ENCODE results near the gene POLR2J3.
"Not testable (repeated sequence)": the region's sequence is repeated elsewhere in the genome, so short reads cannot be mapped to it uniquely, and the experiment has no call there.

Gene POLR2J3

GRCh38 chr7:102593637-102594334 lies 21.4 kb upstream of the POLR2J3 start:
- DNase-seq (ENCODE audit: low read depth); H3K4me3 ChIP-seq (ENCODE audit: low read length): not testable (repeated sequence)

GRCh38 chr7:102592477-102593019 lies 20.2 kb upstream of the POLR2J3 start:
- not testable (repeated sequence) for H3K4me3 ChIP-seq (ENCODE audit: low read length); DNase-seq (ENCODE audit: low read depth)

- DNase-seq (ENCODE audit: low read depth); H3K4me3 ChIP-seq (ENCODE audit: low read length): not testable (repeated sequence)
These were observed 17.5 kb upstream of the POLR2J3 start for GRCh38 chr7:102589857-102590256.

GRCh38 chr7:102583495-102583894 lies 11.1 kb upstream of the POLR2J3 start:
- not testable (repeated sequence) for DNase-seq (ENCODE audit: low read depth); H3K4me3 ChIP-seq (ENCODE audit: low read length)

- H3K4me3 ChIP-seq (ENCODE audit: low read length); DNase-seq (ENCODE audit: low read depth): not testable (repeated sequence)
These were observed 9.3 kb upstream of the POLR2J3 start for GRCh38 chr7:102581722-102582121.

GRCh38 chr7:102578486-102578885 lies 6.1 kb upstream of the POLR2J3 start:
- DNase-seq (ENCODE audit: low read depth): not testable (repeated sequence)

GRCh38 chr7:102577315-102578240 lies 5.2 kb upstream of the POLR2J3 start:
- not testable (repeated sequence) for DNase-seq (ENCODE audit: low read depth); H3K4me3 ChIP-seq (ENCODE audit: low read length)

More at GRCh38 chr7:102578486-102578885, 6.1 kb upstream of the POLR2J3 start:
- H3K4me3 ChIP-seq (ENCODE audit: low read length): not testable (repeated sequence)

GRCh38 chr7:102576363-102576762 lies 4.0 kb upstream of the POLR2J3 start:
- DNase-seq (ENCODE audit: low read depth); H3K4me3 ChIP-seq (ENCODE audit: low read length): not testable (repeated sequence)

GRCh38 chr7:102574607-102575006 lies 2.2 kb upstream of the POLR2J3 start:
- H3K4me3 ChIP-seq (ENCODE audit: low read length); DNase-seq (ENCODE audit: low read depth): not testable (repeated sequence)

- not testable (repeated sequence) for H3K4me3 ChIP-seq (ENCODE audit: low read length); DNase-seq (ENCODE audit: low read depth)
These were observed 3.8 kb downstream of the POLR2J3 start for GRCh38 chr7:102568620-102569019.

GRCh38 chr7:102550808-102551422 lies 21.5 kb downstream of the POLR2J3 start, which contains the start of gene SPDYE2:
Gene SPDYE2 (plus strand): TSS chr7:102551226. CDS start chr7:102553256, 2,030 bp downstream.
- DNase-seq (ENCODE audit: low read depth); H3K4me3 ChIP-seq (ENCODE audit: low read length): not testable (repeated sequence)

- DNase-seq (ENCODE audit: low read depth); H3K4me3 ChIP-seq (ENCODE audit: low read length): not testable (repeated sequence)
These were observed 26.0 kb downstream of the POLR2J3 start for GRCh38 chr7:102546353-102546752.

- not testable (repeated sequence) for DNase-seq (ENCODE audit: low read depth); H3K4me3 ChIP-seq (ENCODE audit: low read length)
These were observed 27.1 kb downstream of the POLR2J3 start for GRCh38 chr7:102545288-102545687.

- not testable (repeated sequence) for H3K4me3 ChIP-seq (ENCODE audit: low read length); DNase-seq (ENCODE audit: low read depth)
These were observed 28.0 kb downstream of the POLR2J3 start for GRCh38 chr7:102544372-102544771.

GRCh38 chr7:102543596-102543995 lies 28.8 kb downstream of the POLR2J3 start, which contains the start of gene UPK3BL2:
Gene UPK3BL2 (minus strand): TSS chr7:102543696. CDS start chr7:102543636, 60 bp downstream.
- DNase-seq (ENCODE audit: low read depth): not testable (repeated sequence)
- peak within 1 kb of the TSS; percentile 29 for H3K4me3 ChIP-seq (ENCODE audit: low read length)

- not testable (repeated sequence) for DNase-seq (ENCODE audit: low read depth)
- H3K4me3 ChIP-seq (ENCODE audit: low read length): peak overlapping the region; percentile 29
These were observed 29.6 kb downstream of the POLR2J3 start for GRCh38 chr7:102542771-102543170.

GRCh38 chr7:102542083-102542482 lies 30.3 kb downstream of the POLR2J3 start:
- peak overlapping the region; percentile 24 for H3K4me3 ChIP-seq (ENCODE audit: low read length)
- not testable (repeated sequence) for DNase-seq (ENCODE audit: low read depth)

- not testable (repeated sequence) for H3K4me3 ChIP-seq (ENCODE audit: low read length); DNase-seq (ENCODE audit: low read depth)
These were observed 31.8 kb downstream of the POLR2J3 start for GRCh38 chr7:102540604-102541003.

GRCh38 chr7:102535062-102535615 lies 37.2 kb downstream of the POLR2J3 start:
- DNase-seq (ENCODE audit: low read depth): peak; percentile 0
- H3K4me3 ChIP-seq (ENCODE audit: low read length): not testable (repeated sequence)

Data from epithelial cell of esophagus (primary cell).